Anterior cingulate cortex (tissue), 58 donors: ENCODE measurements around the gene CRIP3.

ENCODE experiments used
- DNase-seq, 58 donors: peaks; one replicate each; lab custom pipeline; 2025; lab: John Stamatoyannopoulos, UW

CRIP3 gene

GRCh38 chr6:43258807-43259686 is 49.6 kb downstream of the CRIP3 start:
- no peak for DNase-seq

- no peak for DNase-seq
These were observed 50.4 kb downstream of the CRIP3 start for GRCh38 chr6:43258180-43258579.

- no peak for DNase-seq
These were observed 51.1 kb downstream of the CRIP3 start for GRCh38 chr6:43257367-43258145.

GRCh38 chr6:43256670-43257366 is 51.8 kb downstream of the CRIP3 start:
- no peak for DNase-seq
